HepG2 (cell line): Measurements from ENCODE around the gene RPL4. TPM values are rescaled to one million over a fixed set of nuclear protein-coding genes. Genes with fewer than 3 reads are reported as not detected.

Experiments
- GABPB1 ChIP-seq: IDR thresholded peaks from 2 replicates; pipeline ENCODE4 v1.6.1; 2016; ENCODE audit warnings: mild to moderate bottlenecking, missing genetic modification reagents, moderate library complexity, missing compliant biosample characterization
- KAT2B ChIP-seq: fragments of 150-350 bp; IDR thresholded peaks from 2 replicates; pipeline ENCODE4 v1.6.1; 2014; ENCODE audit warnings: low read depth, low read length, borderline replicate concordance
- KDM2A ChIP-seq: sonication (generic); formaldehyde crosslinking; IDR thresholded peaks from 2 replicates; pipeline ENCODE4 v1.4.0; 2020; ENCODE audit warnings: low read depth, missing genetic modification reagents, borderline replicate concordance
- MBD4 ChIP-seq: IDR thresholded peaks from 2 replicates; pipeline ENCODE4 v1.6.1; 2012; ENCODE audit warnings: low read length, inconsistent platforms, borderline replicate concordance
- MED13 ChIP-seq: sonication (generic); formaldehyde crosslinking; IDR thresholded peaks from 2 replicates; pipeline ENCODE4 v1.5.0; 2020; ENCODE audit warnings: missing genetic modification reagents
- SMAD3 ChIP-seq: sonication (generic); formaldehyde crosslinking; IDR thresholded peaks from 2 replicates; pipeline ENCODE4 v1.4.0; 2020; ENCODE audit warnings: missing genetic modification reagents
- XBP1 ChIP-seq: sonication (generic); formaldehyde crosslinking; IDR thresholded peaks from 2 replicates; pipeline ENCODE4 v1.5.0; 2020; ENCODE audit warnings: missing genetic modification reagents
- ZNF138 ChIP-seq: sonication (generic); formaldehyde crosslinking; IDR thresholded peaks from 2 replicates; pipeline ENCODE4 v1.5.0; 2020; ENCODE audit warnings: mild to moderate bottlenecking, low read depth, missing genetic modification reagents
- ZNF180 ChIP-seq: sonication (generic); formaldehyde crosslinking; IDR thresholded peaks from 2 replicates; pipeline ENCODE4 v1.4.0; 2020; ENCODE audit warnings: low read depth, missing genetic modification reagents, borderline replicate concordance
- ZNF292 ChIP-seq: sonication (generic); formaldehyde crosslinking; IDR thresholded peaks from 2 replicates; pipeline ENCODE4 v1.8.1; 2022; ENCODE audit warnings: mild to moderate bottlenecking, low read depth, missing genetic modification reagents, borderline replicate concordance
- ZNF317 ChIP-seq: sonication (generic); formaldehyde crosslinking; IDR thresholded peaks from 2 replicates; pipeline ENCODE4 v1.5.0; 2020; ENCODE audit warnings: mild to moderate bottlenecking, missing genetic modification reagents
- ZNF496 ChIP-seq: sonication (generic); formaldehyde crosslinking; IDR thresholded peaks from 2 replicates; pipeline ENCODE4 v1.8.1; 2023; ENCODE audit warnings: mild to moderate bottlenecking, moderate library complexity, missing genetic modification reagents; ENCODE audit not compliant: insufficient replicate concordance
- ZNF75D ChIP-seq: sonication (generic); formaldehyde crosslinking; IDR thresholded peaks from 2 replicates; pipeline ENCODE4 v1.8.1; 2023; ENCODE audit warnings: missing genetic modification reagents, mild to moderate bottlenecking, borderline replicate concordance
- polyA plus RNA-seq, 8 experiments: library from polyadenylated mRNA; depleted of rRNA in 3 of 8; stranded (reverse) in 7 of 8; unstranded in 1 of 8; fragments of >200 nt; fragmentation: Illumina TruSeq in 4 of 8; extraction: Trizol in 4 of 8; gene quantifications; 2 replicates each; pipeline versions ENCODE4 v1.2.1 to v1.2.3, GENCODE V29; 2011 to 2016; ENCODE audit warnings: low read depth in 4 of 8, missing spikeins in 1 of 8, mixed read lengths in 1 of 8; ENCODE audit not compliant: insufficient read depth in 1 of 8
- total RNA-seq, 5 experiments: library from RNA; depleted of rRNA; stranded (reverse); fragments of >200 nt; fragmentation: Illumina TruSeq; extraction: Trizol; gene quantifications; 2 replicates each; pipeline ENCODE4 v1.2.3, GENCODE V29; 2016; ENCODE audit warnings: low read depth in 1 of 5
- TF ChIP-seq, protein P1 (sequence below), 2 experiments: sonication (generic) in 1 of 2; formaldehyde crosslinking in 1 of 2; IDR thresholded peaks; 2 replicates each; pipeline versions ENCODE4 v1.4.0 to v1.6.1; 2018 to 2020; ENCODE audit warnings: missing genetic modification reagents in 2 of 2, borderline replicate concordance in 1 of 2, low read depth in 1 of 2, mild to moderate bottlenecking in 1 of 2, missing biosample characterization in 1 of 2
- TF ChIP-seq, protein P2 (sequence below): IDR thresholded peaks from 2 replicates; pipeline ENCODE4 v1.6.1; 2016; ENCODE audit warnings: mild to moderate bottlenecking
- TF ChIP-seq, protein P3 (sequence below): sonication (generic); formaldehyde crosslinking; IDR thresholded peaks from 2 replicates; pipeline ENCODE4 v1.4.0; 2020; ENCODE audit warnings: missing genetic modification reagents
- TF ChIP-seq, protein P4 (sequence below): fragments of 450-650 bp; IDR thresholded peaks from 2 replicates; pipeline ENCODE4 v1.6.1; 2016
- TF ChIP-seq, protein P5 (sequence below): IDR thresholded peaks from 2 replicates; pipeline ENCODE4 v1.6.1; 2018; ENCODE audit warnings: missing genetic modification reagents, mild to moderate bottlenecking, missing compliant biosample characterization
- TF ChIP-seq, protein P6 (sequence below): sonication (generic); formaldehyde crosslinking; conservative IDR thresholded peaks from 2 replicates; pipeline ENCODE4 v1.8.0; 2022; ENCODE audit warnings: missing genetic modification reagents

RPL4 gene
- total and polyA plus RNA-seq, 2 of the 13 experiments (the other 11 are each of a cell fraction or from before 2014, with no cell fraction given): 3,630 to 3,960 TPM

DNA sequence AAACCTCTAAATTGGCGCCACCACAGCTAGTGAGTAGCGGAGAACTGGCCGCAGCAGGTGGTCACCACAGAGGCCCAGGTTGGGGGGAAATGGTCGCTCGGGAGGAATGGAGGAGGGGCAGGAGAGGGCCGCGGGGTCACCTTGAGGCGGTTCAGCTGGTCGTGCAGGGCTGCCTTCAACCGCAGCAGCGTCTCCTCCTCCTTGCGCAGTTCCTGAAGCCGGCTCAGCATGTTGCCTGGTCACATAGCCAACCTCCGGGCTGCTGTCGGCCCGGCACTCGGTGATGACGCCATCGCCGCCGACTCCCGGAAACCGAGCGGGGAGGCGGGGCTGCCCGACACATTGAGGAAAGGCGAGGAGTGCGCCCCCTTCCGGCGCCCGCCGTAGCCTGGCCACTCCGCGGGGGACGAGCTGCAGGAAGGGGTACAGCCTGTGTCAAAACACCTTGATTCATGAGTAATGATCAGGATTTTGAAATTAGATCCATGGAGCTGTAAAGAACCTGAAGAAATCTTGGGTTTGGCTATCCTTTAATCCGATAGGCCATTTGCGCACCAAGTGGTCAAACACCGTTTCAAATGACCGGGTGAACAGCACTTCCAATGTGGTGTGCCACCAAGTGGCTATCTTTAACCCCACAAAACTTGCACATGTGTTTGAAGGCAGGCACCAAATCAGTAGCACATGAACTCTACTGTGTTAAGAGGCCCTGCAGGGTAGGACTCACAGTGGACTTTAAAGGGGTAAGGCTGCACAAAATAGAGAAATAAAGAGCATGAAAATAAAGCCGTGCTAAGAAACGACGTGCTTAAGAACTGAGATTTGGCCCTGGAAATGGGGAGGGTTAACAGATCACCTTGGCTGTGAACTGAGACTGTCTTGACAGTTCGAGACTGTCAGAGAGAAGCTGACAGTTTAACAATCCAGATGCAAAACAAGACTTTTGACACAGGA, 6.9 kb downstream of the RPL4 start, which contains the start of gene SNAPC5 (continued):
- TF ChIP-seq, protein P1, sequence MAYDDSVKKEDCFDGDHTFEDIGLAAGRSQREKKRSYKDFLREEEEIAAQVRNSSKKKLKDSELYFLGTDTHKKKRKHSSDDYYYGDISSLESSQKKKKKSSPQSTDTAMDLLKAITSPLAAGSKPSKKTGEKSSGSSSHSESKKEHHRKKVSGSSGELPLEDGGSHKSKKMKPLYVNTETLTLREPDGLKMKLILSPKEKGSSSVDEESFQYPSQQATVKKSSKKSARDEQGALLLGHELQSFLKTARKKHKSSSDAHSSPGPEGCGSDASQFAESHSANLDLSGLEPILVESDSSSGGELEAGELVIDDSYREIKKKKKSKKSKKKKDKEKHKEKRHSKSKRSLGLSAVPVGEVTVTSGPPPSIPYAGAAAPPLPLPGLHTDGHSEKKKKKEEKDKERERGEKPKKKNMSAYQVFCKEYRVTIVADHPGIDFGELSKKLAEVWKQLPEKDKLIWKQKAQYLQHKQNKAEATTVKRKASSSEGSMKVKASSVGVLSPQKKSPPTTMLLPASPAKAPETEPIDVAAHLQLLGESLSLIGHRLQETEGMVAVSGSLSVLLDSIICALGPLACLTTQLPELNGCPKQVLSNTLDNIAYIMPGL (CRISPR knock-in tag; IDR thresholded peaks at IDR 0.05; ENCODE audit: borderline replicate concordance in 1 of 2, low read depth in 1 of 2): peak; percentile 94 to 95
- TF ChIP-seq KDM2A: peak; percentile 100
- TF ChIP-seq GABPB1: peak; percentile 96
- no peak for TF ChIP-seq ZNF75D (CRISPR knock-in tag)
- TF ChIP-seq ZNF496 (CRISPR knock-in tag): no peak
- no peak for TF ChIP-seq KAT2B
- TF ChIP-seq ZNF317 (CRISPR knock-in tag): peak; percentile 57
- no peak; the same call in 1 of the 2 replicates for TF ChIP-seq XBP1
- TF ChIP-seq, protein P2, sequence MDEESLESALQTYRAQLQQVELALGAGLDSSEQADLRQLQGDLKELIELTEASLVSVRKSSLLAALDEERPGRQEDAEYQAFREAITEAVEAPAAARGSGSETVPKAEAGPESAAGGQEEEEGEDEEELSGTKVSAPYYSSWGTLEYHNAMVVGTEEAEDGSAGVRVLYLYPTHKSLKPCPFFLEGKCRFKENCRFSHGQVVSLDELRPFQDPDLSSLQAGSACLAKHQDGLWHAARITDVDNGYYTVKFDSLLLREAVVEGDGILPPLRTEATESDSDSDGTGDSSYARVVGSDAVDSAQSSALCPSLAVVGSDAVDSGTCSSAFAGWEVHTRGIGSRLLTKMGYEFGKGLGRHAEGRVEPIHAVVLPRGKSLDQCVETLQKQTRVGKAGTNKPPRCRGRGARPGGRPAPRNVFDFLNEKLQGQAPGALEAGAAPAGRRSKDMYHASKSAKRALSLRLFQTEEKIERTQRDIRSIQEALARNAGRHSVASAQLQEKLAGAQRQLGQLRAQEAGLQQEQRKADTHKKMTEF: peak; percentile 95
- TF ChIP-seq MED13 (CRISPR knock-in tag): no peak
- TF ChIP-seq, protein P3, sequence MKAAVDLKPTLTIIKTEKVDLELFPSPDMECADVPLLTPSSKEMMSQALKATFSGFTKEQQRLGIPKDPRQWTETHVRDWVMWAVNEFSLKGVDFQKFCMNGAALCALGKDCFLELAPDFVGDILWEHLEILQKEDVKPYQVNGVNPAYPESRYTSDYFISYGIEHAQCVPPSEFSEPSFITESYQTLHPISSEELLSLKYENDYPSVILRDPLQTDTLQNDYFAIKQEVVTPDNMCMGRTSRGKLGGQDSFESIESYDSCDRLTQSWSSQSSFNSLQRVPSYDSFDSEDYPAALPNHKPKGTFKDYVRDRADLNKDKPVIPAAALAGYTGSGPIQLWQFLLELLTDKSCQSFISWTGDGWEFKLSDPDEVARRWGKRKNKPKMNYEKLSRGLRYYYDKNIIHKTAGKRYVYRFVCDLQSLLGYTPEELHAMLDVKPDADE (CRISPR knock-in tag): no peak
- TF ChIP-seq ZNF180 (CRISPR knock-in tag): no peak
- peak; percentile 77; the same call in 1 of the 2 replicates for TF ChIP-seq SMAD3 (CRISPR knock-in tag)
- TF ChIP-seq ZNF138 (CRISPR knock-in tag): no peak
- TF ChIP-seq MBD4: peak; percentile 88; the same call in 1 of the 2 replicates
- TF ChIP-seq, protein P4, sequence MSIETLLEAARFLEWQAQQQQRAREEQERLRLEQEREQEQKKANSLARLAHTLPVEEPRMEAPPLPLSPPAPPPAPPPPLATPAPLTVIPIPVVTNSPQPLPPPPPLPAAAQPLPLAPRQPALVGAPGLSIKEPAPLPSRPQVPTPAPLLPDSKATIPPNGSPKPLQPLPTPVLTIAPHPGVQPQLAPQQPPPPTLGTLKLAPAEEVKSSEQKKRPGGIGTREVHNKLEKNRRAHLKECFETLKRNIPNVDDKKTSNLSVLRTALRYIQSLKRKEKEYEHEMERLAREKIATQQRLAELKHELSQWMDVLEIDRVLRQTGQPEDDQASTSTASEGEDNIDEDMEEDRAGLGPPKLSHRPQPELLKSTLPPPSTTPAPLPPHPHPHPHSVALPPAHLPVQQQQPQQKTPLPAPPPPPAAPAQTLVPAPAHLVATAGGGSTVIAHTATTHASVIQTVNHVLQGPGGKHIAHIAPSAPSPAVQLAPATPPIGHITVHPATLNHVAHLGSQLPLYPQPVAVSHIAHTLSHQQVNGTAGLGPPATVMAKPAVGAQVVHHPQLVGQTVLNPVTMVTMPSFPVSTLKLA: no peak
- no peak for TF ChIP-seq ZNF292 (CRISPR knock-in tag)
- TF ChIP-seq, protein P5, sequence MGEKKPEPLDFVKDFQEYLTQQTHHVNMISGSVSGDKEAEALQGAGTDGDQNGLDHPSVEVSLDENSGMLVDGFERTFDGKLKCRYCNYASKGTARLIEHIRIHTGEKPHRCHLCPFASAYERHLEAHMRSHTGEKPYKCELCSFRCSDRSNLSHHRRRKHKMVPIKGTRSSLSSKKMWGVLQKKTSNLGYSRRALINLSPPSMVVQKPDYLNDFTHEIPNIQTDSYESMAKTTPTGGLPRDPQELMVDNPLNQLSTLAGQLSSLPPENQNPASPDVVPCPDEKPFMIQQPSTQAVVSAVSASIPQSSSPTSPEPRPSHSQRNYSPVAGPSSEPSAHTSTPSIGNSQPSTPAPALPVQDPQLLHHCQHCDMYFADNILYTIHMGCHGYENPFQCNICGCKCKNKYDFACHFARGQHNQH (CRISPR knock-in tag): peak; percentile 90
- TF ChIP-seq, protein P6, sequence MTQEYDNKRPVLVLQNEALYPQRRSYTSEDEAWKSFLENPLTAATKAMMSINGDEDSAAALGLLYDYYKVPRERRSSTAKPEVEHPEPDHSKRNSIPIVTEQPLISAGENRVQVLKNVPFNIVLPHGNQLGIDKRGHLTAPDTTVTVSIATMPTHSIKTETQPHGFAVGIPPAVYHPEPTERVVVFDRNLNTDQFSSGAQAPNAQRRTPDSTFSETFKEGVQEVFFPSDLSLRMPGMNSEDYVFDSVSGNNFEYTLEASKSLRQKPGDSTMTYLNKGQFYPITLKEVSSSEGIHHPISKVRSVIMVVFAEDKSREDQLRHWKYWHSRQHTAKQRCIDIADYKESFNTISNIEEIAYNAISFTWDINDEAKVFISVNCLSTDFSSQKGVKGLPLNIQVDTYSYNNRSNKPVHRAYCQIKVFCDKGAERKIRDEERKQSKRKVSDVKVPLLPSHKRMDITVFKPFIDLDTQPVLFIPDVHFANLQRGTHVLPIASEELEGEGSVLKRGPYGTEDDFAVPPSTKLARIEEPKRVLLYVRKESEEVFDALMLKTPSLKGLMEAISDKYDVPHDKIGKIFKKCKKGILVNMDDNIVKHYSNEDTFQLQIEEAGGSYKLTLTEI (CRISPR knock-in tag): no peak
